ENCODE data around the gene ATG10. TPM values are rescaled to one million over a fixed set of nuclear protein-coding genes. Genes with fewer than 3 reads are reported as not detected.

The ATG10 gene
- total RNA-seq, 1 experiment from 2014 or later: 7.6 TPM

DNA sequence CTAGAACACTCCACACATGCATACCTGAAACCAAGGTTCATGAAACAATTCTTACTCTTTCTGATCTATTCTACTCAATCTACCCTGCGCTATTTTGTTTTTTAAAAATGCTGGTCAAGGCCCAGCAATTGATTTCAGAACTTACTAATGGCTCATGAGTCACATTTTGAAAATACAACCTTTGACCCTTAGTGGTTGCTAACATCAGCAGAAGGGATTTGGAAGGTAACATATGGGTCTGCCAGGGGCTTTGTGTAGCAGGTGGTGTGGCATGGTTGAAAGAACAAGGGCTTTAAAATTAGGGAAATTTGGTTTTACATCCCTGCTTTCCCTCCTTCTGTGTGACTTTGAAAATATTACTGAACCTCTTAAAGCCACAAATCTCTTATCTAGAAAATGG is 101.4 kb downstream of the ATG10 start:
- Histone ChIP-seq H3K18ac (ENCODE audit: insufficient read length, low read depth, low read length) (no peak overlapping the region), H3K23ac (ENCODE audit: insufficient read length, low read depth, low read length) (no peak overlapping the region), H3K23me2 (ENCODE audit: insufficient read length, low read depth, low read length, poor library complexity, severe bottlenecking) (no peaks in the 10 kb centered on the region), H3K4ac (ENCODE audit: low read depth, low read length) (no peak overlapping the region), H4K91ac (ENCODE audit: insufficient read length, low read depth, low read length) (no peak overlapping the region), H3K4me2 (ENCODE audit: insufficient read depth, insufficient read length, low read length) (no peak overlapping the region), H3K4me1 (ENCODE audit: insufficient read depth, low read length) (no peaks in the 10 kb centered on the region), H3K79me1 (ENCODE audit: insufficient read depth, low read depth, low read length, poor library complexity, severe bottlenecking) (no peaks in the 10 kb centered on the region), H2BK120ac (ENCODE audit: low read depth, low read length, poor library complexity, severe bottlenecking) (no peak overlapping the region), H2AFZ (ENCODE audit: low read length) (no peak overlapping the region), H3T11ph (ENCODE audit: low read length) (no peak overlapping the region), H3K79me2 (ENCODE audit: insufficient read depth, low read length) (no peaks in the 10 kb centered on the region), H4K8ac (replicated peaks; ENCODE audit: insufficient read length, low read depth, low read length) (no peak overlapping the region), H3K9me3 (ENCODE audit: control insufficient read depth, low read depth, low read length) (no peaks in the 10 kb centered on the region), H3K27ac (ENCODE audit: insufficient read length, low read depth, low read length) (no peak overlapping the region), H4K5ac (ENCODE audit: insufficient read length, low read depth, low read length) (no peak overlapping the region), H2BK15ac (ENCODE audit: low read depth, low read length) (no peak overlapping the region), H2BK20ac (ENCODE audit: low read depth, low read length, poor library complexity, severe bottlenecking) (no peak overlapping the region), H3K27me3 (ENCODE audit: insufficient read depth, low read length) (no peaks in the 10 kb centered on the region), H3K56ac (ENCODE audit: insufficient read length, low read depth, low read length) (no peak overlapping the region), H2BK12ac (ENCODE audit: insufficient read length, low read depth, low read length) (no peak overlapping the region), H2AK5ac (ENCODE audit: insufficient read length, low read length) (no peak overlapping the region), H3K9ac (ENCODE audit: extremely low read depth, insufficient read length, low read length) (no peak overlapping the region), H3K14ac (ENCODE audit: insufficient read depth, low read length) (no peak overlapping the region), H2BK5ac (ENCODE audit: insufficient read length, low read length) (no peak overlapping the region), H4K20me1 (ENCODE audit: control insufficient read depth, insufficient read depth, insufficient read length) (no peaks in the 10 kb centered on the region)
- H3K4me3 Mint-ChIP-seq: no peak overlapping the region
- no CpG with 5 or more reads among the region's 1 CpG for WGBS (ENCODE audit: extremely low coverage, insufficient read length, low lambda C conversion rate)
- no peaks in the 10 kb centered on the region for H3K27me3 Mint-ChIP-seq (ENCODE audit: low read depth)
- no peak for DNase-seq
- H3K9me3 Mint-ChIP-seq: no peaks in the 10 kb centered on the region
- TF ChIP-seq, protein P1, sequence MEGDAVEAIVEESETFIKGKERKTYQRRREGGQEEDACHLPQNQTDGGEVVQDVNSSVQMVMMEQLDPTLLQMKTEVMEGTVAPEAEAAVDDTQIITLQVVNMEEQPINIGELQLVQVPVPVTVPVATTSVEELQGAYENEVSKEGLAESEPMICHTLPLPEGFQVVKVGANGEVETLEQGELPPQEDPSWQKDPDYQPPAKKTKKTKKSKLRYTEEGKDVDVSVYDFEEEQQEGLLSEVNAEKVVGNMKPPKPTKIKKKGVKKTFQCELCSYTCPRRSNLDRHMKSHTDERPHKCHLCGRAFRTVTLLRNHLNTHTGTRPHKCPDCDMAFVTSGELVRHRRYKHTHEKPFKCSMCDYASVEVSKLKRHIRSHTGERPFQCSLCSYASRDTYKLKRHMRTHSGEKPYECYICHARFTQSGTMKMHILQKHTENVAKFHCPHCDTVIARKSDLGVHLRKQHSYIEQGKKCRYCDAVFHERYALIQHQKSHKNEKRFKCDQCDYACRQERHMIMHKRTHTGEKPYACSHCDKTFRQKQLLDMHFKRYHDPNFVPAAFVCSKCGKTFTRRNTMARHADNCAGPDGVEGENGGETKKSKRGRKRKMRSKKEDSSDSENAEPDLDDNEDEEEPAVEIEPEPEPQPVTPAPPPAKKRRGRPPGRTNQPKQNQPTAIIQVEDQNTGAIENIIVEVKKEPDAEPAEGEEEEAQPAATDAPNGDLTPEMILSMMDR (conservative IDR thresholded peaks at IDR 0.05): no peak
- H3K36me3 Mint-ChIP-seq (ENCODE audit: insufficient read depth in 1 of 3, low read depth in 3 of 3): peaks cover under 1 to 7% (median 2%) of the 10 kb centered on the region in 3 experiments; a peak in 3 of 7 replicates
- H3K4me1 Mint-ChIP-seq: peaks cover 7% of the 10 kb centered on the region in 2 experiments
- H3K27ac Mint-ChIP-seq: 0 out of 7 replicates have a peak overlapping the region, but pooled peaks of 2 of the 3 experiments have one; percentile 6 to 8

Measured in H9 (cell line).